Measurements from ENCODE around the gene CYP46A1.

The CYP46A1 gene

DNA sequence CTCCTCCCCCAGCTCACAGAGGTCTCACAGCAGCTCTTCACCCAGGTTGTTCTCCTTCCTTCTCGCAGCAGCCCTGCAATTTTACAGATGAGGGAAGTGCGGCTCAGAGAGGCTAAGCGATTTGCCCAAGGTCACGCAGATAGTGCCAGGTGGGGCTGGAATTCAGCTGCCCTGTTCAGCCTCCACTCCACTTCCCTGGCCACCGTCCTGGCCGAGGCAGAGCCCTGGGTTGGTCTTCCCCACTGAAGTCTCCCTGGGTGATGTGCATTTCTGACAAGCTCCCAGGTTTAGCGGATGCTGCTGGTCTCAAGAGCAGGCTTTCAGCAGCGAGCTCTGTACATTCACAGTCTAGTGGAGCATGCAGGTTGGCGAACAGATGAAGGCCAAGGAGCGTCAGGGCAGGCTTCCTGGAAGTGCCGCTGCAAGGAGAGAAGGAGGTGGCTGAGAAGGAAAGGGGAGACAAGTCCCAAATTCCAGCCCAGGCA, 80.2 kb downstream of the CYP46A1 start:
- no peak for DNase-seq

DNA sequence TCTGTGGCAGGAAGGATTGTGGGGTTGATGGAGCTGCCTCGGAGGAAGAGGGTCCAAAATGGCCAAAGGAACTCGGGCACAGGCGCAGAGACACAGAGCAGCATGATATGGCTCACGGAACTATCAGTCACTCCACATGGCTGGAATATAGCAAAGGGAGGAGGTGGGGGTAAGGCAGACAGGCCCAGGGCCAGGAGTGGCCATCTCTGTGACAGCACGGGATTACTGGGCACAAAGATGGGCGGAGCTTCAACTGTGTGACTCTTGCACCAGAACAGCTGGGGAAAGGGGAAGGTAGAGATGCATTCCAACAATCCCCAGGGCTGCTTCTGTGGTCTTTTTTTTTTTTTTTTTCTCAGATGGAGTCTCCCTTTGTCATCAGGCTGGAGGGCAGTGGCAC, 84.3 kb downstream of the CYP46A1 start:
- no peak for DNase-seq

DNA sequence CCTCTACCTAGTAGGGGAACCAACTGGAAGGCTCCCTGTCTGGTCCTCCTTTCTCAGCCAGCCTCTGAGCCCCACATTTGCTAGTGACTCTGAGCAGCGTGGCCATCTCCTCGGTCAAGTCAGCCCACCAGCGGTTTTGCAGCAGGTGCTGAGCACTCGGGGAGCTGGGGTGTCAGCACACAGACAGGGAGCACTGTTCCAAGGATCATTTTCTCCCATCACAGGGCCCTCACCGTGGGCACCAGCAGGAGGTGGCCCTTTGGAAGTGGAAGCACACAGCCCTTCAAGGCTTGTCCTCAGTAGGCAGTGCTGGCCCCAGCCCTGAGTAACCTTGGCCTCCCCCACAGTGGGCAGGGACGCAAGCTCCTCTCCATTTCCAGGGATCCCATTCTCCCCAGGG, 85.0 kb downstream of the CYP46A1 start:
- no peak for DNase-seq

DNA sequence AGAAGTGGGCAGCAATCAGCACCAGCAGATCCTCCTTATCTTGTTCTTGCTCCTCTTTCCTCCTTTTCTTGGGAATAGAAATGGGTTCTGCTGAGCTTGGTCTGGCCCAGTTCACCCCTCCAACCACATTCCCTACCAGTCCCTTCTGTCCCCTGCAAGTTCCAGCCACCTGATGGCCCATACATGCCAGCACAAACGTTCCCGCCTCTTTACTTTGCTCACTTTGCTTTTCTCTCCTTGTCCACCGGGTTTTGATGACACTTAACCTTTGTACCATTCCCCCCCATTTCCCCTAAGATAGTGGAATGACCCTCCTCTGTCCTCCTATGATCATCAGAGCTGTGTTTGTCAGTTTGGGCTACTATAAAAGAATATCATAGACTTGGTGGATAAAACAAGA, 85.7 kb downstream of the CYP46A1 start:
- no peak for DNase-seq

- no peak for DNase-seq
Observed at GRCh38 chr14:99772371-99773283, 88.5 kb downstream of the CYP46A1 start.

GRCh38 chr14:99773521-99774497, 89.7 kb downstream of the CYP46A1 start:
- DNase-seq: no peak

- no peak for DNase-seq
Observed at GRCh38 chr14:99774556-99775307, 90.6 kb downstream of the CYP46A1 start.

DNA sequence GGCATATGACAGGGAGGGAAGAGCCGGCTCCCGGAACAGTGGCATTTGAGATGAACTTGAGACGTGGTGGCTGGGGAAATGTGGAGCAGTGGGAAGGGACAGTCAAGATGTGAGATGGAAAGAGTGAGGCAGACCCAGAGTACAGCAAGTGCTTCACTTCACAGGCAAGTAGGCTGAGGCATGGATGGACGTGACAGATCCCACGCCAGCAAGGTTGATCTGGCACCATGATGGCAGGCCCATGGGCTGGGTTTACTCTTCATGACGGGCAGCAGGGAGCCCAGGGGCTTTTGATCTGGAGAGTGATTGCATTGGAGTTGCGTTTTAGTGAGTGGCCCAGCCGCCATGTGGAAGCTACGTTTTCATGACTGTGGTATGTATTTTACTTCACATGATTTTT, 91.3 kb downstream of the CYP46A1 start:
- no peak for DNase-seq
